Natural killer cell (primary cell): Measurements from ENCODE around the gene ZNF438. TPM values are rescaled to one million over a fixed set of nuclear protein-coding genes. Genes with fewer than 3 reads are reported as not detected.
"Not testable (repeated sequence)": the region's sequence is repeated elsewhere in the genome, so short reads cannot be mapped to it uniquely, and the experiment has no call there.

ENCODE experiments used
- ATAC-seq, 3 donors: fragments of 150-1000 bp in 2 of 3; fragments of 200-7000 bp in 1 of 3; cut with Tn5 transposase; 1 replicate in 1 of 3; 2 replicates in 2 of 3; pipeline ENCODE4 v1.10.0; 2021; ENCODE audit warnings: mild to moderate bottlenecking in 2 of 3, moderate library complexity in 2 of 3
- DNase-seq, 2 donors: peaks; one replicate each; pipeline versions ENCODE4 v3.0.0 to v3.0.0-alpha.2; 2013 to 2021; ENCODE audit warnings: mixed read lengths in 1 of 2
- H3K27ac ChIP-seq: one replicate; pipeline ENCODE4 v1.5.1; 2013; ENCODE audit warnings: mild to moderate bottlenecking, low read length
- H3K27me3 ChIP-seq: one replicate; pipeline ENCODE4 v1.6.1; 2013; ENCODE audit warnings: low read length; ENCODE audit not compliant: control insufficient read depth, insufficient read depth
- H3K36me3 ChIP-seq: one replicate; pipeline ENCODE4 v1.6.1; 2013; ENCODE audit warnings: low read length; ENCODE audit not compliant: control insufficient read depth, insufficient read depth
- H3K4me1 ChIP-seq: one replicate; pipeline ENCODE4 v1.6.1; 2013; ENCODE audit warnings: low read length; ENCODE audit not compliant: control insufficient read depth, insufficient read depth
- H3K4me3 ChIP-seq: one replicate; pipeline ENCODE4 v1.5.1; 2013; ENCODE audit warnings: low read length
- H3K9me3 ChIP-seq: one replicate; pipeline ENCODE4 v1.6.1; 2013; ENCODE audit warnings: low read length; ENCODE audit not compliant: control insufficient read depth, insufficient read depth
- H3K27ac Mint-ChIP-seq, 2 donors: one replicate each; pipeline ENCODE4 v1.8.0; 2022; ENCODE audit warnings: mild to moderate bottlenecking in 2 of 2, mixed read lengths in 2 of 2, moderate library complexity in 1 of 2
- H3K27me3 Mint-ChIP-seq, 2 donors: one replicate each; pipeline ENCODE4 v1.8.0; 2022; ENCODE audit warnings: low read depth in 2 of 2, mixed read lengths in 2 of 2
- H3K36me3 Mint-ChIP-seq: one replicate; pipeline ENCODE4 v1.8.0; 2022; ENCODE audit warnings: mixed read lengths
- H3K4me1 Mint-ChIP-seq, 2 donors: one replicate each; pipeline ENCODE4 v1.8.0; 2022; ENCODE audit warnings: mixed read lengths in 2 of 2
- H3K4me3 Mint-ChIP-seq: one replicate; pipeline ENCODE4 v1.8.0; 2022; ENCODE audit warnings: mild to moderate bottlenecking, moderate library complexity, mixed read lengths
- H3K9me3 Mint-ChIP-seq, 2 donors: one replicate each; pipeline ENCODE4 v1.8.0; 2022; ENCODE audit warnings: mixed read lengths in 2 of 2
- whole genome bisulfite sequencing: methylation state at CpG from one replicate; pipeline ENCODE4 v1.1.7; 2013; ENCODE audit warnings: missing lambda C conversion rate; ENCODE audit not compliant: insufficient coverage; 5-methylcytosine and 5-hydroxymethylcytosine counted together
- intact Hi-C: fragments of 100-400 bp; cut with micrococcal nuclease; formaldehyde crosslinking; loops from one replicate; pipeline ENCODE4 v1.14.2; 2022
- total RNA-seq, 4 donors: library from RNA; stranded (reverse); fragments of 120-200 nt in 1 of 4; gene quantifications; one replicate each; pipeline versions ENCODE4 v1.2.3 to v1.2.4, GENCODE V29; 2013 to 2022
- TF ChIP-seq, protein P1 (sequence below): fragments of 200-600 bp; IDR thresholded peaks from one replicate; pipeline ENCODE4 v1.8.0; 2022; ENCODE audit warnings: antibody characterized with exemption

The ZNF438 gene
- total RNA-seq, 3 donors from 2014 or later (not counting 1 experiment from before 2014, with no cell fraction given) = 2.2 to 3.7 (median 3.7) TPM

DNA sequence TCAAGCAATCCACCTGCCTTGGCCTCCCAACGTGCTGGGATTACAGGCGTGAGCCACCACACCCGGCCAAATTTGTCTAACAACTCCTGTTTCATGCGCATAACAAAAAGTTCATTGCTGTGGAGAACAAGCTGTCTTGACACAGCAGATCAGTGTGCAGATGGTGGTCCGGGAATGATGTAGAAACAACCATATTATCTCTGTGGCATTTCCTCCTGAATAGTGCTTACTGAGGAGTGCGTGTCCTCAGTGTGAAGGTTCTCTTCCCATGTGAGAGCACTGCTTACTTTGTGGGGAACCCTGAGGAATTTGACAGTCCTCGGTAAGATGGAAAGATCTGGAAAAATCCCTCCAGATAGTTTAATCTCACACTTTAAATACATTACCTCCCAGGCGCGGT lies 30.3 kb upstream of the ZNF438 start:
- H3K27ac Mint-ChIP-seq = no peak overlapping the region
- Histone ChIP-seq H3K36me3 (no peaks in the 10 kb centered on the region), H3K27me3 (no peaks in the 10 kb centered on the region), H3K4me3 (no peak overlapping the region), H3K9me3 (no peaks in the 10 kb centered on the region), H3K4me1 (no peaks in the 10 kb centered on the region), H3K27ac (no peak overlapping the region)
- TF ChIP-seq, protein P1, sequence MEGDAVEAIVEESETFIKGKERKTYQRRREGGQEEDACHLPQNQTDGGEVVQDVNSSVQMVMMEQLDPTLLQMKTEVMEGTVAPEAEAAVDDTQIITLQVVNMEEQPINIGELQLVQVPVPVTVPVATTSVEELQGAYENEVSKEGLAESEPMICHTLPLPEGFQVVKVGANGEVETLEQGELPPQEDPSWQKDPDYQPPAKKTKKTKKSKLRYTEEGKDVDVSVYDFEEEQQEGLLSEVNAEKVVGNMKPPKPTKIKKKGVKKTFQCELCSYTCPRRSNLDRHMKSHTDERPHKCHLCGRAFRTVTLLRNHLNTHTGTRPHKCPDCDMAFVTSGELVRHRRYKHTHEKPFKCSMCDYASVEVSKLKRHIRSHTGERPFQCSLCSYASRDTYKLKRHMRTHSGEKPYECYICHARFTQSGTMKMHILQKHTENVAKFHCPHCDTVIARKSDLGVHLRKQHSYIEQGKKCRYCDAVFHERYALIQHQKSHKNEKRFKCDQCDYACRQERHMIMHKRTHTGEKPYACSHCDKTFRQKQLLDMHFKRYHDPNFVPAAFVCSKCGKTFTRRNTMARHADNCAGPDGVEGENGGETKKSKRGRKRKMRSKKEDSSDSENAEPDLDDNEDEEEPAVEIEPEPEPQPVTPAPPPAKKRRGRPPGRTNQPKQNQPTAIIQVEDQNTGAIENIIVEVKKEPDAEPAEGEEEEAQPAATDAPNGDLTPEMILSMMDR = no peak
- no peak overlapping the region for H3K4me3 Mint-ChIP-seq
- intact Hi-C loops = no loop called here
- H3K4me1 Mint-ChIP-seq = no peaks in the 10 kb centered on the region
- H3K9me3 Mint-ChIP-seq = no peaks in the 10 kb centered on the region
- 95% methylated on average over 9 of the region's 9 CpGs for WGBS
- peaks cover 0 to 6% of the 10 kb centered on the region in 2 donors for H3K27me3 Mint-ChIP-seq
- no peak for DNase-seq
- H3K36me3 Mint-ChIP-seq = no peaks in the 10 kb centered on the region
- ATAC-seq = no peak

DNA sequence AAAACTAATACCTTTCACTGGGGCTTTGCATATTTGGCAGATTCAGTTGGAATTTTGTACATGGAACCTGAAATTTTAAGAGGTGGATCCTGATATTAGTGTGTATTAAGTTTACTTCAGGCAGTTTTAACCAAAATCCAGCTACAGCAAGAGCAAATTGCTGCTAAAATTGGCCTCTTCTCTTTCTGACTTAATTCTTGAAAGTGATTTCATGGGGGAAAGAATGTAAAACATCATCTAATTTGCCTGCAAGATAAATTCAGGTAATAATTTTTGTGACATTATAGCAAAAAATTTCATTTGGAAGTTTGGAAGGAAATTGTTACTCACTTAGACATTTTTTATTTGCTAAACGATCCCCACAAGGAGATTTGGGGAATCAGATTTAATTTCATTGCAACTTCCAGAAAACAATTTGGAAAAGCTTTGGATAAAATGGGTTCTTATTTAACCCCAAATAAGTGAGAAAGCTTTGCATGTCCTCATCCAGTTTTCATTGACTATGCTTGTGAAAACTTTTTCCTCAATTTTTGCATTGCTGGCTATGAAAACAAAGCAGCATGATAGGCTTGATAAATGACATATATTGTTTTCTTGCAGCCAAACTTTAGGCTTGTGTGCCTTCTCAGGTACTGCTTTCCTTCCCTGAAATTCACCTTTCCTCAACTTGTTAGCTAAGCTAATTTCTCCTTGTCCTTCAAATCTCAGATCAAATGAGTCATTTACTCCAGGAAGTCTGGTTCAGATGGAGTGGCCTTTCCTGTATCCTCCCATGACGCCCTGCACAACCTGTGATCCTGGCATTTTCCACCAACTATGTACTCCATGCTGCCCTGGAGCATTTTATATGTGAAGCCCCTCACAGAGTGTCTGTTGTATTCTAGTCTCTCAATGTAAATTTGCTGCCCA lies 27.4 kb upstream of the ZNF438 start:
- TF ChIP-seq, protein P1 = no peak
- ATAC-seq = no peak
- Mint-ChIP-seq H3K9me3 (no peaks in the 10 kb centered on the region), H3K27me3 (peaks cover 0 to 6% of the 10 kb centered on the region in 2 donors), H3K4me1 (no peaks in the 10 kb centered on the region), H3K4me3 (no peak overlapping the region), H3K36me3 (no peaks in the 10 kb centered on the region), H3K27ac (no peak overlapping the region)
- Histone ChIP-seq H3K9me3 (no peaks in the 10 kb centered on the region), H3K36me3 (no peaks in the 10 kb centered on the region), H3K4me1 (no peaks in the 10 kb centered on the region), H3K4me3 (no peak overlapping the region), H3K27me3 (no peaks in the 10 kb centered on the region), H3K27ac (no peak overlapping the region)
- intact Hi-C loops = no loop called here
- no peak for DNase-seq
- 69% methylated on average over 1 of the region's 2 CpGs for WGBS

DNA sequence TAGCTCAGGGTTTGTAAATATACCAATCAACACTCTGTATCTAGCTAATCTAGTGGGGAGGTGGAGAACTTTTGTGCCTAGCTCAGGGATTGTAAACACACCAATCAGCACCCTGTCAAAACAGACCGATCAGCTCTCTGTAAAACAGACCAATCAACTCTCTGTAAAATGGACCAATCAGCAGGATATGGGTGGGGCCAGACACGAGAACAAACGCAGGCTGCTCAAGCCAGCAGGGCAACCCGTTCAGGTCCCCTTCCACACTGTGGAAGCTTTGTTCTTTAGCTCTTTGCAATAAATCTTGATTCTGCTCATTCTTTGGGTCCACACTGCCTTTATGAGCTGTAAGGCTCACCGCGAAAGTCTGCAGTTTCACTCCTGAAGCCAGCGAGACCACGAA lies 25.0 kb upstream of the ZNF438 start:
- H3K9me3 ChIP-seq, intact Hi-C loops, H3K27me3 Mint-ChIP-seq, H3K27me3 ChIP-seq, H3K9me3 Mint-ChIP-seq, H3K27ac Mint-ChIP-seq, H3K4me1 ChIP-seq, H3K4me3 ChIP-seq, DNase-seq, ATAC-seq, H3K27ac ChIP-seq, H3K36me3 Mint-ChIP-seq, H3K36me3 ChIP-seq, H3K4me3 Mint-ChIP-seq, H3K4me1 Mint-ChIP-seq: not testable (repeated sequence)
- WGBS = 81% methylated on average over 8 of the region's 8 CpGs

DNA sequence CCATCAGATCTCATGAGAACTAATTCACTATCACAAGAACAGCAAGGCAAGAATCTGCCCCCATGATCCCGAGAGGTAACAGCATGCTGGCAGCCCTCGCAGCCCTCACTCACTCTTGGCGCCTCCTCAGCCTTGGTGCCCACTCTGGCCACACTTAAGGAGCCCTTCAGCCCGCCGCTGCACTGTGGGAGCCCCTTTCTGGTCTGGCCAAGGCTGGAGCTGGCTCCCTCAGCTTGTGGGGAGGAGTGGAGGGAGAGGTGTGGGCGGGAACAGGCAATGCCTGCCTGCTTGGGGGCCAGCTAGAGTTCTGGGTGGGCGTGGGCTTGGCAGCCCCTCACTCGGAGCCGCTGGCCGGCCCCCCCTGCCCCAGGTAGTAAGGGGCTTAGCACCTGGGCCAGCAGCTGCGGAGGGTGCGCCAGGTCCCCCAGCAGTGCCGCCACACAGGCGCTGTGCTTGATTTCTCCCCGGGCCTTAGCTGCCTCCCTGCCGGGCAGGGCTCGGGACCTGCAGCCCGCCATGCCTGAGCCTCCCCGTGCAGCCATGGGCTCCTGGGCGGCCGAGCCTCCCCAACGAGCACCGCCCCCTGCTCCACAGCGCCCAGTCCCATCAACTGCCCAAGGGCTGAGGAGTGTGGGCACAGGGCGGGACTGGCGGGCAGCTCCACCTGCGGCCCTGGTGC lies 24.0 kb upstream of the ZNF438 start:
- ATAC-seq = no peak
- Histone ChIP-seq H3K4me1 (no peaks in the 10 kb centered on the region), H3K36me3 (no peaks in the 10 kb centered on the region), H3K27me3 (no peaks in the 10 kb centered on the region), H3K27ac (no peak overlapping the region), H3K4me3 (no peak overlapping the region), H3K9me3 (no peaks in the 10 kb centered on the region)
- WGBS = 90% methylated on average over 27 of the region's 27 CpGs
- TF ChIP-seq, protein P1 = no peak
- Mint-ChIP-seq H3K36me3 (no peaks in the 10 kb centered on the region), H3K27me3 (peaks cover 6 to 10% of the 10 kb centered on the region in 2 donors), H3K4me3 (no peak overlapping the region), H3K4me1 (no peaks in the 10 kb centered on the region), H3K27ac (no peak overlapping the region), H3K9me3 (no peaks in the 10 kb centered on the region)
- intact Hi-C loops = no loop called here
- no peak for DNase-seq
